8988T (cell line): ENCODE data around the gene HPRT1.
"Not testable (repeated sequence)": the region's sequence is repeated elsewhere in the genome, so short reads cannot be mapped to it uniquely, and the experiment has no call there.

Experiments
- DNase-seq: peaks from one replicate; pipeline ENCODE4 v3.0.0; 2011

Gene HPRT1

DNA sequence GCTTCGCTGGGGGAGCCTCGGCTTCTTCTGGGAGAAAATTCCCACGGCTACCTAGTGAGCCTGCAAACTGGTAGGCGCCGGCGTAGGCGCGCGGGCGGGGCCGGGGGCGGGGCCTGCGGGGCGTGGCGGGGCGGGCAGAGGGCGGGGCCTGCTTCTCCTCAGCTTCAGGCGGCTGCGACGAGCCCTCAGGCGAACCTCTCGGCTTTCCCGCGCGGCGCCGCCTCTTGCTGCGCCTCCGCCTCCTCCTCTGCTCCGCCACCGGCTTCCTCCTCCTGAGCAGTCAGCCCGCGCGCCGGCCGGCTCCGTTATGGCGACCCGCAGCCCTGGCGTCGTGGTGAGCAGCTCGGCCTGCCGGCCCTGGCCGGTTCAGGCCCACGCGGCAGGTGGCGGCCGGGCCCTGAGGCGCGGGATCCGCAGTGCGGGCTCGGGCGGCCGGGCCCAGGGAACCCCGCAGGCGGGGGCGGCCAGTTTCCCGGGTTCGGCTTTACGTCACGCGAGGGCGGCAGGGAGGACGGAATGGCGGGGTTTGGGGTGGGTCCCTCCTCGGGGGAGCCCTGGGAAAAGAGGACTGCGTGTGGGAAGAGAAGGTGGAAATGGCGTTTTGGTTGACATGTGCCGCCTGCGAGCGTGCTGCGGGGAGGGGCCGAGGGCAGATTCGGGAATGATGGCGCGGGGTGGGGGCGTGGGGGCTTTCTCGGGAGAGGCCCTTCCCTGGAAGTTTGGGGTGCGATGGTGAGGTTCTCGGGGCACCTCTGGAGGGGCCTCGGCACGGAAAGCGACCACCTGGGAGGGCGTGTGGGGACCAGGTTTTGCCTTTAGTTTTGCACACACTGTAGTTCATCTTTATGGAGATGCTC is at the start of gene HPRT1:
Gene HPRT1, plus strand, starts transcription at position 161 of the 857 bp plus-strand sequence. Its CDS starts 147 bp downstream, at position 308.
- no peak for DNase-seq

DNA sequence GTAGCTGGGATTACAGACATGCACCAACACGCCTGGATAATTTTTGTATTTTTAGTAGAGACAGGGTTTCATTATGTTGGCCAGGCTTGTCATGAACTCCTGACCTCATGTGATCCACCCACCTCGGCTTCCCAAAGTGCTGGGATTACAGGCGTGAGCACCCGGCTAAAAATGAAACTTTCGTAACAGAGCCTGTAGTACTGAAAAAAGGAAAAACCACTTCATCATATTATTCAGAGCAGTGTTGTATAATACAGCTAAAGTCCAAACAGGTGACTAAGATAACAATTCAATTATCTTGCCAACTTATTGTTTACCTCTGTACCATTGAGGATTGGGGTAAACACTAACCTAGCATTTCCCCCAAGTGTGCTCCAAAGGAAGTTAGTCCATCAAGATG is 43.9 kb upstream of the HPRT1 start:
- no peak for DNase-seq

DNA sequence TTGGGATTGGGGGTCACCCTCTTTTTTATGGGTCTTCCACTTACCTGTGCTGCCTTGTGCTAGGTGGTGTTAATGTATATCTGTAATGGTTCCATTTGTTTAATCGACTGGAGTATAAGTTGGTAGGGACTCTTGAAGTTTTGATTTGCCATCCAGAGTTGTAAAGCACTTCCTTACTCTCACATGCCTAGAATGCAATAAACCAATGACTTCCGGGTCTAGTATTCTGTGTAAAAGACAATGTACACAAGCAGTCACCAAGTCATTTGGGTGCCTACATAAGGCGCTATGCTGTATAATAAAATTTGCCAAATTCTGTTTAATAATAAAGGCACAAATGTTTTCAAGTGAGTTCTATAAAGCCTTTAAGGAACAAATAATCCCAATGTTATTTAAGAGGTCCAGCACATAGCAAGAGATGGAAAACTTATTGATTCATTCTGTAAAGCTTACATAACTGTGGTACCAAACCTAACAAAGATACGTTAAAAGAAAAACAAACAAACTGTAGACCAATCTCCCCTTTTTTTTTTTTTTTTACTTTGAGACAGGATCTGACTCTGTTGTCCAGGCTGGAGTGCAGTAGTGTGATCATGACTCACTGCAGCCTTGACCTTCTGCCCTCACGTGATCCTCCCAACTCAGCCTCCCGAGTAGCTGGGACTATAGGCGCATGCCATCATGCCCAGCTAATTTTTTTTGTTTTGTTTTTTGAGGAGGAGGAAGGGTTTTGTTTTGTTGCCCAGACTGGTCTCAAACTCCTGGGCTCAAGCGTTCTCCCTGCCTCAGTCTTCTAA is 41.5 kb upstream of the HPRT1 start:
- DNase-seq, result no peak

DNA sequence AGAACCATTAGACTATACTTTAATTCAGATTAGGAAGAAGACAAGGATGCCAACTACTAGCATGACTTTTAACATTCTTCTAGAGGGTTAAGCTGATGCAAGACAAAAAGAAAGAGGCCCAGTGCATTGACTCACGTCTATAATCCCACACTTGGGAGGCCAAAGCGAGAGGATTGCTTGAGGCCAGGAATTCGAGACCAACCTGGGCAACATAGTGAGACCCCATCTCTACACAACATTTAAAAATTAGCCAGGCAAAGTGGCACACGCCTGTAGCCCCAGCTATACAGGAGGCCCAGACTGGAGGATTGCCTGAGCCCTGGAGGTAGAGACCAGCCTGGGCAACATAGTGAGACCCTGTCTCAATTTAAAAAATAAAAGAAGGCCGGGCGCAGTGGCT is 40.2 kb upstream of the HPRT1 start:
- DNase-seq, result no peak

GRCh38 chrX:134423606-134424005 is 36.4 kb upstream of the HPRT1 start:
- DNase-seq, result no peak

- DNase-seq, result no peak
These were observed 33.7 kb upstream of the HPRT1 start for GRCh38 chrX:134426281-134426680.

- no peak for DNase-seq
These were observed 28.1 kb upstream of the HPRT1 start for GRCh38 chrX:134431894-134432293.

DNA sequence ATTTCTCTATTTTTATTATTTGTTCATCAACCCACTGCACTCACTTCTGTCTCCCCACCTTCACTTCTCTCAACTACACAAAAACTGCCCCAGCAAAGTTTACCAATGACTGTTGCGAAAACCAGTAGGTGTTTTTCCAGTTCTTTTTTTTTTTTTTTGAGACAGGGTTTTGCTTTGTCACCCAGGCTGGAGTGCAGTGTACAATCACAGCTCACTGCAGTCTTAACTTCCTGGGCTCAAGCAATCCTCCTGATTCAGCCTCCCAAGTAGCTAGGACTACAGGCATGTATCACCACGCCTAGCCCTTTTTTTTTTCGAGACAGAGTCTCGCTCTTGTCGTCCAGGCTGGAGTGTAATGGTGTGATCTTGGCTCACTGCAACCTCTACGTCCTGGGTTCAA is 24.1 kb upstream of the HPRT1 start:
- no peak for DNase-seq

DNA sequence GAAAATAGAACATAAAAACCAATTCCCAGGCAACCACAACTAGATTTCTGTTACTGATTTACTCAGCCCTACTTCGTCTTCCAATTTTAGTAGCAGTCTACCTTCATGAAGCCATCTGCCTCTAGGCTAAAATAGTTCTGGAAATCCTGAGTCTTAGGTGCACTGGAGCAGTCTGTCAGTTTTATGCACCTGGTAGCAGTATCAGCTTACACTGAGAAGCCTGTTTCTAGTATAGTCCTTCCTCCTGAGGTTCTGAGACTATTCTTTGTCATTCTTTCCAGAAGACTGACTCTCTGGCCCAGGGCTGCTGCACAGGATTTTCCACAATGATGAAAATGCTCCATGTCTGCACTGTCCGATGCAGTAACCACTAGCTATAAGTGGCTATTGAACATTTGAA is 16.9 kb upstream of the HPRT1 start:
- no peak for DNase-seq

- DNase-seq, result no peak
These were observed 16.5 kb upstream of the HPRT1 start for GRCh38 chrX:134443461-134443860.

DNA sequence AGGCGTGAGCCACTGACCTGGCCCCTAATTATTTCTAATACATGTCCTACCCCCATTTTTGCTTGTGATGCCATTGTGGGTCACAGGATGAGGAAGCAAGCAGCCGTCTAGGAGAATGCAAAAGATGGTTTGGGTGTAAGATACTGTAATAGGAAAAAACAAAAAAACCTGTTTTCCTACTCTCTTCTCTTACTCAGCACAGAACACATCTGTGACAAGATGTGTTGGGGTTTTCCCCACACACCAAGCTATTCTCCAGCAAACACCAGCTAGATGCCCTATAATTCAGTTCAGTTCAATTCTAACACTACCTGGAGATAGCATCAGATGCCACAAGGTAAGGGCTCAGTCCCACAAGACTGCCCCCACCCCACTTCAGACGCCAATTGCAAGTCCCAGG is 15.3 kb upstream of the HPRT1 start:
- no peak for DNase-seq

DNA sequence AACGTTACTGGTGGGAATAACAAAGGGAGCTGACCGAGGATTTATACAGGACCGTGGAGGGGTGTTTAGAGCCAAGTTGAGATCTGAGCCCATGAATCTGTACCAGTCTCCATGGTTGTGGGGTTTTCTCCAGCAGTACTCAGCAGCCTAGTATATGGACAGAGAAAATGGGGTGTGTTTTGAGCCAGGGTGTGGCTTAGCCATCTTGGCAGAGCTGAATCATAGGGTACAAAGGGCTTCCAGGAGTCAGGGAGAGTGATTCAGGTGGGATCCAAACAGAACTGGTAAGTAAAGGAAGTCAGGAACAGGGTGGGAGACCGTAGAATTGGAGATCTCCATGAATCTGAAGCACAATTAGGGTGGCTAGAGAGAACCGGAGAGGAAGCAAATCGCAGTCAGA is 7.4 kb upstream of the HPRT1 start:
- DNase-seq, result no peak

- no peak for DNase-seq
These were observed 6.3 kb upstream of the HPRT1 start for GRCh38 chrX:134453631-134454030.

DNA sequence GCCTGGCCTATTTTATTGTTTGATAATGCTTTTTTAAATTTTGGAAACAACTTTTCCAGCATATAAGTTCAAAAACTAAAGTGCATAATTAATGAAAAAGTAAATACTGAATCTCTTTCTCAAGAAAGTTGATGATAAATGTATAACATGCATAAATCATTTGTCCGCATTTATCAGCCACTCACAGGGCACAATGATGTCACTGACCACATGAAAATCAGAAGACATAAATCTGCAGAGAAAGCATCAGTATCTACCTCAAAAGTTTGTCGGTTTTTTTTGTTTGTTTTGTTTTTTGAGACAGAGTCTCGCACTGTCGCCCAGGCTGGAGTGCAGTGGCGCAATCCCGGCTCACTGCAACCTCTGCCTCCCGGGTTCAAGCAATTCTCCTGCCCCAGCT is 5.5 kb upstream of the HPRT1 start:
- DNase-seq, result no peak

DNA sequence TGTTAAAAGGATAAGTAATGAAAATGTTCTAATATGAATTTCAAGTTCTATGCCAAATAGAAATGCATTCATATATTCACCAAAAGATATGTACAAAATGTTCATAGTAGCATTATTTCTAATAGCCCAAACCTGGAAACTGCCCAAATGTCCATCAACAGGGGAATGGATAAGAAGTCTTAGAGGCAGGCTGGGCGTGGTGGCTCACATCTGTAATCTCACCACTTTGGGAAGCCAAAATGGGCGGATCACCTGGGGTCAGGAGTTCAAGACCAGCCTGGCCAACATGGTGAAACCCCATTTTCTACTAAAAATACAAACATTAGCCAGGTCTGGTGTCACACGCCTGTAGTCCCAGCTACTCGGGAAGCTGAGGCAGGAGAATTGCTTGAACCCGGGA is 2.3 kb upstream of the HPRT1 start:
- no peak for DNase-seq

DNA sequence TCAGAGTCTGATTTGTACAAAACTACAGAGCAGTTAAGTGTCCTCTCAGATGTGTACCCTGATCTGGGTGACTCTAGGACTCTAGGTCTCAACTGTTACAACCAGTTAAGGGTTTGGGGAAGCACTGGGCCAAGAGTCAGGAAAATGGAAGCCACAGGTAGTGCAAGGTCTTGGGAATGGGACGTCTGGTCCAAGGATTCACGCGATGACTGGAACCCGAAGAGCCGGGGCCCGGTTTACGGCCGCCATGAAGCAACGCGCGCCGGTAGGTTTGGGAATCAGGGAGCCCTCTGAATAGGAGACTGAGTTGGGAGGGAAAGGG is 321 bp upstream of the HPRT1 start:
- DNase-seq, result no peak

GRCh38 chrX:134460862-134461220 is 876 bp downstream of the HPRT1 start:
- DNase-seq, result no peak

DNA sequence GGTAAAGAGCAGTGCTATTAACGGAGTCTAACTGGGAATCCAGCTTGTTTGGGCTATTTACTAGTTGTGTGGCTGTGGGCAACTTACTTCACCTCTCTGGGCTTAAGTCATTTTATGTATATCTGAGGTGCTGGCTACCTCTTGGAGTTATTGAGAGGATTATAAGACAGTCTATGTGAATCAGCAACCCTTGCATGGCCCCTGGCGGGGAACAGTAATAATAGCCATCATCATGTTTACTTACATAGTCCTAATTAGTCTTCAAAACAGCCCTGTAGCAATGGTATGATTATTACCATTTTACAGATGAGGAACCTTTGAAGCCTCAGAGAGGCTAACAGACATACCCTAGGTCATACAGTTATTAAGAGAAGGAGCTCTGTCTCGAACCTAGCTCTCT is 1.5 kb downstream of the HPRT1 start:
- no peak for DNase-seq

- DNase-seq, result no peak
These were observed 3.0 kb downstream of the HPRT1 start for GRCh38 chrX:134462927-134463326.

- DNase-seq, result not testable (repeated sequence)
These were observed 4.5 kb downstream of the HPRT1 start for GRCh38 chrX:134464453-134464852.

DNA sequence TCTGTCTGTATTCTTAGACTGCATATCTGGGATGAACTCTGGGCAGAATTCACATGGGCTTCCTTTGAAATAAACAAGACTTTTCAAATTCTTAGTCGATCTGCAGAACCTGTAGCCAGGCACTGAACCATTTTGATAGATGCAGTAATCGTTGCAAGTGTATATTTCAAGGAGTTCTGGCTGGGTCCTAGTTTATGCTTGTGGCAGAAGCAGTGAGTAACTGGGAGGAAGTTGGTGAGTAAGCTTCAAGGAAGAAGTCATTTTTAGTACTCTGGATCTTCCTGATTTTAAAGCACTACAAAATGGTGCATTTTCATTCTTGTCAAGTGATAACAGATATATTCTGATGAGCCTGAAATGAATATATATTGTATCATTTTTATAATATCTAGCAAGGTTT is 9.5 kb downstream of the HPRT1 start:
- DNase-seq, result no peak

- DNase-seq, result no peak
These were observed 10.0 kb downstream of the HPRT1 start for GRCh38 chrX:134470013-134470412.

DNA sequence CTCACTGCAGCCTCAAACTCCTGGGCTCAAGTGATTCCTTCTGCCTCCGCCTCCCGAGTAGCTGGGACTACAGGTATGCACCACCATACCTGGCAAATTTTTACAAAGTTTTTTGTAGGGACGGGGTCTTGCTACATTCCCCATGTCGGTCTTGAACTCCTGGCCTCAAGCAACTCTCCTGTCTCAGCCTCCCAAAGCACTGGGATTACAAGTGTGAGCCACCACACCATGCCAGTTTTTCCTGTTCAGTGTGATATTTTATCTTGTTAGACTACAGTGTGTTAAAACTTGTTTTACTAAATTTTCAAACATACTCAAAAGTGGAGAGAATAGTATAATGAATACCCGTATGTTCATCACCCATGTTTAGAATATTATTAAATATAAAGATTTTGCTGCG is 12.1 kb downstream of the HPRT1 start:
- DNase-seq, result no peak

DNA sequence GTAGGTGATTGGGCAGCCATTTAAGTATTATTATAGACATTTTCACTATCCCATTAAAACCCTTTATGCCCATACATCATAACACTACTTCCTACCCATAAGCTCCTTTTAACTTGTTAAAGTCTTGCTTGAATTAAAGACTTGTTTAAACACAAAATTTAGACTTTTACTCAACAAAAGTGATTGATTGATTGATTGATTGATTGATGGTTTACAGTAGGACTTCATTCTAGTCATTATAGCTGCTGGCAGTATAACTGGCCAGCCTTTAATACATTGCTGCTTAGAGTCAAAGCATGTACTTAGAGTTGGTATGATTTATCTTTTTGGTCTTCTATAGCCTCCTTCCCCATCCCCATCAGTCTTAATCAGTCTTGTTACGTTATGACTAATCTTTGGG is 16.3 kb downstream of the HPRT1 start:
- no peak for DNase-seq

- no peak for DNase-seq
These were observed 18.4 kb downstream of the HPRT1 start for GRCh38 chrX:134478374-134478773.
